H9 (cell line): ENCODE results near the gene ISCA1. TPM values are rescaled to one million over a fixed set of nuclear protein-coding genes. Genes with fewer than 3 reads are reported as not detected.

Experiments used
- DNase-seq: peaks from one replicate; pipeline ENCODE4 v3.0.0-alpha.2; 2017
- H2AFZ ChIP-seq: one replicate; pipeline ENCODE4 v1.6.1; 2013; ENCODE audit warnings: mild to moderate bottlenecking, low read length, control low read depth, moderate library complexity
- H2AK5ac ChIP-seq: 2 replicates; pipeline ENCODE4 v1.6.1; 2013; ENCODE audit warnings: low read length, control low read depth, mixed read lengths; ENCODE audit not compliant: insufficient read length
- H2BK120ac ChIP-seq: one replicate; pipeline ENCODE4 v1.6.1; 2013; ENCODE audit warnings: low read depth, mild to moderate bottlenecking, low read length, control low read depth, inconsistent platforms; ENCODE audit not compliant: poor library complexity, severe bottlenecking
- H2BK12ac ChIP-seq: 2 replicates; pipeline ENCODE4 v1.6.1; 2013; ENCODE audit warnings: low read length, control low read depth, mixed read lengths, low read depth; ENCODE audit not compliant: insufficient read length
- H2BK15ac ChIP-seq: 2 replicates; pipeline ENCODE4 v1.6.1; 2013; ENCODE audit warnings: low read depth, low read length, control low read depth
- H2BK20ac ChIP-seq: one replicate; pipeline ENCODE4 v1.6.1; 2013; ENCODE audit warnings: low read depth, mild to moderate bottlenecking, low read length, control low read depth, inconsistent platforms; ENCODE audit not compliant: poor library complexity, severe bottlenecking
- H2BK5ac ChIP-seq: 2 replicates; pipeline ENCODE4 v1.6.1; 2013; ENCODE audit warnings: low read length, control low read depth, mixed read lengths; ENCODE audit not compliant: insufficient read length
- H3K14ac ChIP-seq: 2 replicates; pipeline ENCODE4 v1.6.1; 2013; ENCODE audit warnings: low read length, control low read depth; ENCODE audit not compliant: insufficient read depth
- H3K18ac ChIP-seq: 2 replicates; pipeline ENCODE4 v1.6.1; 2013; ENCODE audit warnings: low read depth, mild to moderate bottlenecking, mixed read lengths, low read length, control low read depth; ENCODE audit not compliant: insufficient read length
- H3K23ac ChIP-seq: 2 replicates; pipeline ENCODE4 v1.6.1; 2013; ENCODE audit warnings: low read length, control low read depth, mixed read lengths, low read depth; ENCODE audit not compliant: insufficient read length
- H3K23me2 ChIP-seq: 2 replicates; pipeline ENCODE4 v1.6.1; 2013; ENCODE audit warnings: low read depth, mild to moderate bottlenecking, mixed read lengths, low read length, control low read depth; ENCODE audit not compliant: insufficient read length, poor library complexity, severe bottlenecking
- H3K27ac ChIP-seq: 2 replicates; pipeline ENCODE4 v1.5.1; 2013; ENCODE audit warnings: low read length, control low read depth, mixed read lengths, low read depth; ENCODE audit not compliant: insufficient read length
- H3K27me3 ChIP-seq: 2 replicates; pipeline ENCODE4 v1.6.1; 2013; ENCODE audit warnings: low read length, control low read depth, inconsistent platforms; ENCODE audit not compliant: insufficient read depth
- H3K4ac ChIP-seq: 2 replicates; pipeline ENCODE4 v1.6.1; 2013; ENCODE audit warnings: low read depth, mild to moderate bottlenecking, control low read depth, inconsistent platforms, low read length, moderate library complexity
- H3K4me1 ChIP-seq: 2 replicates; pipeline ENCODE4 v1.6.1; 2013; ENCODE audit warnings: low read length, control low read depth, inconsistent platforms; ENCODE audit not compliant: insufficient read depth
- H3K4me2 ChIP-seq: 2 replicates; pipeline ENCODE4 v1.6.1; 2013; ENCODE audit warnings: low read length, control low read depth, mixed read lengths; ENCODE audit not compliant: insufficient read length, insufficient read depth
- H3K56ac ChIP-seq: 2 replicates; pipeline ENCODE4 v1.6.1; 2013; ENCODE audit warnings: low read depth, mild to moderate bottlenecking, mixed read lengths, low read length, control low read depth; ENCODE audit not compliant: insufficient read length
- H3K79me1 ChIP-seq: 2 replicates; pipeline ENCODE4 v1.6.1; 2013; ENCODE audit warnings: low read depth, mild to moderate bottlenecking, moderate library complexity, low read length, control low read depth, inconsistent platforms; ENCODE audit not compliant: insufficient read depth, poor library complexity, severe bottlenecking
- H3K79me2 ChIP-seq: 2 replicates; pipeline ENCODE4 v1.6.1; 2013; ENCODE audit warnings: low read length, control low read depth, inconsistent platforms; ENCODE audit not compliant: insufficient read depth
- H3K9ac ChIP-seq: 2 replicates; pipeline ENCODE4 v1.6.1; 2013; ENCODE audit warnings: low read length, control low read depth, mixed read lengths; ENCODE audit not compliant: insufficient read length; ENCODE audit errors: extremely low read depth
- H3K9me3 ChIP-seq: one replicate; pipeline ENCODE4 v1.6.1; 2013; ENCODE audit warnings: low read depth, low read length, inconsistent platforms; ENCODE audit not compliant: control insufficient read depth
- H3T11ph ChIP-seq: one replicate; pipeline ENCODE4 v1.6.1; 2013; ENCODE audit warnings: mild to moderate bottlenecking, low read length, control low read depth, inconsistent platforms
- H4K20me1 ChIP-seq: one replicate; pipeline ENCODE4 v1.6.1; 2013; ENCODE audit not compliant: control insufficient read depth, insufficient read length, insufficient read depth
- H4K5ac ChIP-seq: 2 replicates; pipeline ENCODE4 v1.6.1; 2013; ENCODE audit warnings: low read depth, mild to moderate bottlenecking, mixed read lengths, low read length, control low read depth; ENCODE audit not compliant: insufficient read length
- H4K8ac ChIP-seq: replicated peaks from 2 replicates; pipeline ENCODE4 v1.6.1; 2013; ENCODE audit warnings: low read length, control low read depth, mixed read lengths, low read depth; ENCODE audit not compliant: insufficient read length
- H4K91ac ChIP-seq: 2 replicates; pipeline ENCODE4 v1.6.1; 2013; ENCODE audit warnings: low read depth, mild to moderate bottlenecking, moderate library complexity, mixed read lengths, low read length, control low read depth; ENCODE audit not compliant: insufficient read length
- H3K27ac Mint-ChIP-seq, 3 experiments: 2 replicates in 2 of 3; 3 replicates in 1 of 3; pipeline ENCODE4 v1.8.0; 2020 to 2021; ENCODE audit warnings: mixed read lengths in 3 of 3, mild to moderate bottlenecking in 1 of 3, moderate library complexity in 1 of 3
- H3K27me3 Mint-ChIP-seq: 2 replicates; pipeline ENCODE4 v1.8.0; 2021; ENCODE audit warnings: low read depth, mild to moderate bottlenecking, moderate library complexity, mixed read lengths
- H3K36me3 Mint-ChIP-seq, 3 experiments: 2 replicates in 2 of 3; 3 replicates in 1 of 3; pipeline ENCODE4 v1.8.0; 2020 to 2021; ENCODE audit warnings: low read depth in 3 of 3, mixed read lengths in 3 of 3; ENCODE audit not compliant: insufficient read depth in 1 of 3
- H3K4me1 Mint-ChIP-seq, 2 experiments: 2 replicates each; pipeline ENCODE4 v1.8.0; 2020; ENCODE audit warnings: mixed read lengths in 2 of 2
- H3K4me3 Mint-ChIP-seq, 2 experiments: 2 replicates in 1 of 2; 3 replicates in 1 of 2; pipeline ENCODE4 v1.8.0; 2020 to 2021; ENCODE audit warnings: mild to moderate bottlenecking in 2 of 2, mixed read lengths in 2 of 2, moderate library complexity in 1 of 2
- H3K9me3 Mint-ChIP-seq, 2 experiments: 2 replicates in 1 of 2; 3 replicates in 1 of 2; pipeline ENCODE4 v1.8.0; 2020; ENCODE audit warnings: mild to moderate bottlenecking in 2 of 2, mixed read lengths in 2 of 2, moderate library complexity in 1 of 2
- CTCF ChIP-seq: fragments of 200-600 bp; sonication (generic); conservative IDR thresholded peaks from 3 replicates; pipeline ENCODE4 v1.8.0; 2021; ENCODE audit warnings: antibody characterized with exemption, mild to moderate bottlenecking
- WGBS: extraction: QIAGEN DNeasy Blood & Tissue Kit; methylation state at CpG from one replicate; pipeline ENCODE4 v1.1.7; 2013; ENCODE audit warnings: missing lambda C conversion rate, low lambda C conversion rate, mixed read lengths; ENCODE audit not compliant: insufficient read length; ENCODE audit errors: extremely low coverage; 5-methylcytosine and 5-hydroxymethylcytosine counted together
- total RNA-seq: library from RNA; stranded (reverse); gene quantifications from 2 replicates; pipeline ENCODE4 v1.2.1, GENCODE V29; 2021

The ISCA1 gene
- total RNA-seq, 1 experiment from 2014 or later, result 33.3 TPM

GRCh38 chr9:86301686-86302085 is 19.3 kb upstream of the ISCA1 start:
- no peaks in the 10 kb centered on the region for H3K9me3 Mint-ChIP-seq
- no peak overlapping the region for H3K4me2 ChIP-seq
- H2BK5ac ChIP-seq, result no peak overlapping the region
- H3K14ac ChIP-seq, result no peak overlapping the region
- H3K23me2 ChIP-seq, result no peaks in the 10 kb centered on the region
- H3K4me3 Mint-ChIP-seq, result no peak overlapping the region
- H2AK5ac ChIP-seq, result no peak overlapping the region
- no peak overlapping the region for H3K9ac ChIP-seq
- peaks cover 21 to 23% of the 10 kb centered on the region in 2 experiments for H3K4me1 Mint-ChIP-seq
- H2BK15ac ChIP-seq, result no peak overlapping the region
- no peak overlapping the region for H2BK20ac ChIP-seq
- no peak overlapping the region for H2BK12ac ChIP-seq
- no peaks in the 10 kb centered on the region for H4K20me1 ChIP-seq
- H3K9me3 ChIP-seq, result no peaks in the 10 kb centered on the region
- H4K91ac ChIP-seq, result no peak overlapping the region
- no peak overlapping the region for H3K4ac ChIP-seq
- TF ChIP-seq CTCF, result no peak
- no peak overlapping the region for H4K5ac ChIP-seq
- no peak overlapping the region for H3K18ac ChIP-seq
- H3K27me3 ChIP-seq, result no peaks in the 10 kb centered on the region
- H3K36me3 Mint-ChIP-seq, result peaks cover 12 to 62% (median 50%) of the 10 kb centered on the region in 3 experiments; a peak in 6 of 7 replicates
- no peak for DNase-seq
- H3K79me1 ChIP-seq, result no peaks in the 10 kb centered on the region
- H3T11ph ChIP-seq, result no peak overlapping the region
- no peaks in the 10 kb centered on the region; the same call in 1 of the 2 replicates for H3K4me1 ChIP-seq
- H3K27me3 Mint-ChIP-seq, result no peaks in the 10 kb centered on the region
- H2BK120ac ChIP-seq, result no peak overlapping the region
- H2AFZ ChIP-seq, result no peak overlapping the region
- peak overlapping the region in 1 of 3 experiments; percentile 42; a peak in 2 of 7 replicates for H3K27ac Mint-ChIP-seq
- H3K79me2 ChIP-seq, result no peaks in the 10 kb centered on the region
- no CpG with 5 or more reads among the region's 1 CpG for WGBS
- no peak overlapping the region for H4K8ac ChIP-seq
- no peak overlapping the region for H3K56ac ChIP-seq
- no peak overlapping the region for H3K23ac ChIP-seq
- no peak overlapping the region for H3K27ac ChIP-seq
